Measurements from ENCODE around the gene TMUB1.

The TMUB1 gene

GRCh38 chr7:151032936-151033863 lies 50.1 kb downstream of the TMUB1 start:
- H3K36me3 ChIP-seq (ENCODE audit: control insufficient read depth, insufficient read depth, low read length) = peaks cover 18% of the 10 kb centered on the region
- TF ChIP-seq, protein P1, sequence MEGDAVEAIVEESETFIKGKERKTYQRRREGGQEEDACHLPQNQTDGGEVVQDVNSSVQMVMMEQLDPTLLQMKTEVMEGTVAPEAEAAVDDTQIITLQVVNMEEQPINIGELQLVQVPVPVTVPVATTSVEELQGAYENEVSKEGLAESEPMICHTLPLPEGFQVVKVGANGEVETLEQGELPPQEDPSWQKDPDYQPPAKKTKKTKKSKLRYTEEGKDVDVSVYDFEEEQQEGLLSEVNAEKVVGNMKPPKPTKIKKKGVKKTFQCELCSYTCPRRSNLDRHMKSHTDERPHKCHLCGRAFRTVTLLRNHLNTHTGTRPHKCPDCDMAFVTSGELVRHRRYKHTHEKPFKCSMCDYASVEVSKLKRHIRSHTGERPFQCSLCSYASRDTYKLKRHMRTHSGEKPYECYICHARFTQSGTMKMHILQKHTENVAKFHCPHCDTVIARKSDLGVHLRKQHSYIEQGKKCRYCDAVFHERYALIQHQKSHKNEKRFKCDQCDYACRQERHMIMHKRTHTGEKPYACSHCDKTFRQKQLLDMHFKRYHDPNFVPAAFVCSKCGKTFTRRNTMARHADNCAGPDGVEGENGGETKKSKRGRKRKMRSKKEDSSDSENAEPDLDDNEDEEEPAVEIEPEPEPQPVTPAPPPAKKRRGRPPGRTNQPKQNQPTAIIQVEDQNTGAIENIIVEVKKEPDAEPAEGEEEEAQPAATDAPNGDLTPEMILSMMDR (IDR thresholded peaks at IDR 0.05; ENCODE audit: insufficient read depth, low read length, poor library complexity, severe bottlenecking) = peak; percentile 1
- no peaks in the 10 kb centered on the region for H3K27me3 ChIP-seq (replicated peaks; ENCODE audit: control insufficient read depth, insufficient read depth, low read length)
- no peak for DNase-seq (ENCODE audit: extremely low read depth, insufficient read length)
- H3K4me3 ChIP-seq (replicated peaks; ENCODE audit: low read depth, low read length) = no peak overlapping the region
